NCI-H748 (cell line): ENCODE results near the gene LAPTM4A.
"Not testable (repeated sequence)": the region's sequence is repeated elsewhere in the genome, so short reads cannot be mapped to it uniquely, and the experiment has no call there.

Experiments used
- DNase-seq: peaks from one replicate; lab custom pipeline; 2025; ENCODE audit not compliant: unreplicated experiment; lab: John Stamatoyannopoulos, UW

Gene LAPTM4A

GRCh38 chr2:20051532-20052228 is at the start of gene LAPTM4A:
Gene LAPTM4A (minus strand): TSS chr2:20051628. CDS start chr2:20051520, 108 bp downstream.
- peak; percentile 100 for DNase-seq

- no peak for DNase-seq
Observed at GRCh38 chr2:20100711-20101110, 49.3 kb upstream of the LAPTM4A start.

DNA sequence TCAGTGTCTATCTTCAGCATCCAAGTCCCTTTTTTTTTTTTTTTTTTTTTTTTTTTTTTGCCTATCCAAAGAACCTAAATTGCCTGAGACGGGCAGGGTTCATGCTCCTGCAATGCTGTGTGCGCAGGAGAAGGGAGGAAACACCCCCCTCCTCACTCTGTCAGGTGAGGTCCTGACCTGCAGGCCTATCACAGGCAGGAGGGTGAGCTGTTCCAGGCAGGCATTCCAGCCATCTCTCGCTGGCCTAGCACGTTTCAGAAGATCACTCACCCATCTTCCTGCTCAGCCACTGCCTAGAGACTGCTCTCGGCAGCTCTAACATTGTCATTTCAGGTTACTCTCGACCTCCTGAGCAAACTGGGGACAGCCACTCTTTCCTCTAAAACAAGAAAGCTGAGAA is 48.4 kb upstream of the LAPTM4A start:
- DNase-seq: no peak

DNA sequence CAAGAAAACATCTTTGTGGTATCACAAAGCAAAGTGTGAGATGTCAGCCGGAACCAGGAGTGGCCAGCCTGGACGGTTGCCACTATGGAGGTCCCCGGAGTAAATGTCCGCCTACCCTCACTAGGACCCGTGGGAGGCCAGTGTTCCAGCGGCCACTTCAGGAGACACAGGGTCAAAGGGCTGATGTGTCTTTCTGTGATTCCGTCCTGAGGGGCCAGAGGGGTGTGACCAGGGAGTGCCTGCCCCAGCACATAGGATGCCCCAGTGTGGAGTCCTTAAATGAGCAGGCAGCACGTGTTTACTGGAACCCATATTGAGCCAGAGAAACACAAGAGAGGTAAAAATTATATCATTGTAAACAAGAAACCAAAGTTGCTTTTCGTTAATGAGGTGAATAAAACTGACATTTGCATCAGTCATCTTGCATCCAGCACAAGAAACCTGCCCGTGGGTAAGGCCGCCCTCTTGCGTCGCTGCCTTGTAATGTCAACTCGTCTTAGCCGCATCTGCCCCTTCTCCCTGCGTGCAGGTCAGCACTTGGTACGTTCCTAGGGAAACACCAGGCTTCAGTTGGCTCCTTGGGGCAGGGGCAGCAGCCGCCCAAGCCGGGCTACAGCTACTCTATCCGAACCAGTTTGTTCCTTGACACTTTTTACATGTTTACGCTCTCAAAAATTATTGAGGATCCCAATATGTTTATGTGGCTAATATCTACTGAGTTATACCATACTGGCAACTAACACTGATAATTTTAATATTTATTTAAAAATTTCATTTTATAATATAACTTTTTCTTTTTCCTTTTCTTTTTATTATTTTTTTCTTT is 46.7 kb upstream of the LAPTM4A start:
- peak; percentile 81 for DNase-seq

DNA sequence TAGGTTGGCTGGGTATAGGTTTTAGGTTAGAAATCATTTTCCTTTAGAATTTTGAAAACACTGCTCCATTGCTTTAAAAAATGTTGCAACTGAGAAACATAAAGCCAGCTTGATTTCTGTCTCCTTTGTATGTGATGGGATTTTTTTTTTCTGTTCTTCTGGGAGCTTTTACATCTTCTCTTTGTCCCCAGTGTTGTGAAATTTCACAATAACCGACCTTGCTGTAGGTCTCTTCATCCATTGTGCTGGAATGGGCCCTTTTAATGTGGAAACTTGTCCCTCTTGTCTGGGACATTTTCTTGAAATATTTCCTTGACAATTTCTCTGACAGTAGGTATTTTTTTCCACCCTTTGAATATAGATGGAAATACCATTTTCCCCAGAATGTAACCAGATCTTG is 44.0 kb upstream of the LAPTM4A start:
- DNase-seq: no peak

- no peak for DNase-seq
Observed at GRCh38 chr2:20094955-20095354, 43.5 kb upstream of the LAPTM4A start.

GRCh38 chr2:20094142-20094755 is 42.8 kb upstream of the LAPTM4A start:
- no peak for DNase-seq

DNA sequence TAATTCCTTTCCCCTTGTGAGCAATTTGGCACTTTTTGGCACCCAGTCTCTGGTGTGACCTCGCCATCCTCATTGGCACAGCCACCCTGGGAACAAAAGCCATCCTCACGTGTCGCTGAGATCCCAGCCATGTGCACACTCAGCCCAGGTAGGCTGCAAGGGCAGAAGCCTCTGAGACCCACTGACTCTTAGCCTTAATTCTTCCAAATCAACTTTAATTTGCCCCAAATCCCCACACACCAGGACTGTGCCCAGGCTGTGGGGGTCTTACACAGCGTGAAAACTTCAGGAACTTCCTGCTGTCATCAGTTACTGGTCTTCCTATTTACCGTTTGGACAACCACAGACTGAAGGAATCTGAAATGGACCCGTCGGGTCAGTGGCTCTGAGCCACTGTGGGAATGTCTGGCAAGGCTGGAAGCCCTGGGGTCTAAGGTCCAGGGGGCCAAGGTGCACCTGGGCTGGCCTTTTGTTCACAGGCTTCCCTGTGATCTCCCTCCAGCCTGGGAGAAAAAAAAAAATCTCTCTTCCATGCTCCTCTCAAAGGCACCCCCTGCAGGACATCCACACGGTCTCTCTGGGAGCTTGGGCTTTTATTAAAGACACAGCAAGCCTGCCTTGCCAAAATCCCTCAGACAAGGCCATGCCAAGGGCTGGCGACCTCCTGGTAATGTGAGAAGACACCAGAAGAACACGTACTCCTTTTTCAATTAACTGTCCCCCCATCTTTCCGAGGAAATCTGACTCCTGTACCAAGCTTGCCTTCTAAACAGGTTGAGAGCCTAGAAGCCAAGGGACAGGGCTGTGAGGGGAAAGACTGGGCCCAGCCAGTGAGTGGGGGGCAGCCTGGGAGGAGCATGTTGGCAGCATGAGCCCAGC is 42.1 kb upstream of the LAPTM4A start:
- DNase-seq: peak; percentile 38

GRCh38 chr2:20092901-20093235 is 41.4 kb upstream of the LAPTM4A start:
- no peak for DNase-seq

GRCh38 chr2:20092226-20092900 is 40.9 kb upstream of the LAPTM4A start:
- no peak for DNase-seq

DNA sequence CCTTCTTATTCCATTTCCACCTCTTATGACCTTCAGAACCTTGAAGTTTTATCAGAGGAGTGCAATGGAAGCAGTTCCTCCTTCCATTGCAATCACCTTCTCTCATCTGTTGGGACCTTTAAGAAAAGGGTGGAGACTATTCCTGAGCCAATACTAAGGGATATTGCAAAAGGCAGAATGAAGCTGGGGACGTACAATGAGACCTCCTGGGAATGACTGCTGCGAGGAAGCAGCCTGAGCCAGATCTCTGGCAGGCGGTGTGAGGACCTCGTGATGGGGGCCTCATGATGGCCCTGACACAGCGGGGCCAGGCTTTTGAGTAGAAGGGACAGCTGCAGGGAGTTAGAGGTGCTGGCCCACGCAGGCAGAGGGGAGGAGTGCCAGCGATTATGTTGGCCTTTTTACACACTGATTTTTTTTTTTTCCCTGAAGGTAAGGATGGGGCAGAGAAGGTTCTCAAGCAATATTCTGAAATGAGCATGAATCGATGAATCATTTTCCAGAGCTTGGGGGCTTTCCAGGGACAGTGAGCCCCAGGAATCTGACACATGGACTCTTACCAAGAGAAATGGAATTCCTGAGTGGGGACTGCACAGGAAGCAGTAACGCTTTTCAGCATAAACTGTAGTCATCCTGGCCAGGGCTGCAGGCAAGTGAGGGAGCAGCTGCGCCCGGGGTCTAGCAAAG is 40.0 kb upstream of the LAPTM4A start:
- no peak for DNase-seq

DNA sequence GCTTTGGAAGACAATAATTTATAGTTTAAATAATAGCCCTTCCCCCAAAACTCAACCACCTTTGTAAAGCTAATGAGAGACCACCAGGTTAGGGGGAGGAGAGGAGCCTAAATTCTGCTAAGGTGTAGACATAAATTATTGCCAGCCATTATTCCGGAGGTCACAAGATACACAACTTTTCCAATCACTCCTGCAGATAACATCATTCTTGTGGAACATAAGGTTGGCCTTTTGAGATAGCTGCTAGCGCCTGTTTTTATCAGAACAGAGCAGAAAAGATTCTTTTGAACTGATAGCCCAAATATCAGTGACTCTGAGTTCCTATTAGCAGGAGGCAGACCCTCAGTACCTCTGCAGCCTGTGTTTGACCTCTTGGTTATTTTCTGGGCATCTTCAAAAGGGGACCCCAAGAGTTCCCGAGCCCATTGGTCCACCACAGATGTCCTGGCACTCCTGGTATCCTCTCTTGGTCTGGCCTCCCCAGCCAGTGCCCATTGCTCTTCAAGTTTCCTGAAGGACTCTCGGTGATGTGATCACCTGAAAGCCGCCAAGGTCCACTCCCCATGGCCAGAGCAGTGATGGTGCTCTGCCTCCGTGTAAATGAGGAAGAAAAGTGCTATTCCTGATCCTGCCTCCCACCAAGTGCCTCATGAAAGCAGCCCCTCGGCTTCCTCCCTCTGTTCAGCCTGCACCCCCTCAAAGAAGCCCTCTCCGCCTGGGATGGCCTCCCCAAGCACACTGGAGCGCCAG is 38.5 kb upstream of the LAPTM4A start:
- DNase-seq: no peak

DNA sequence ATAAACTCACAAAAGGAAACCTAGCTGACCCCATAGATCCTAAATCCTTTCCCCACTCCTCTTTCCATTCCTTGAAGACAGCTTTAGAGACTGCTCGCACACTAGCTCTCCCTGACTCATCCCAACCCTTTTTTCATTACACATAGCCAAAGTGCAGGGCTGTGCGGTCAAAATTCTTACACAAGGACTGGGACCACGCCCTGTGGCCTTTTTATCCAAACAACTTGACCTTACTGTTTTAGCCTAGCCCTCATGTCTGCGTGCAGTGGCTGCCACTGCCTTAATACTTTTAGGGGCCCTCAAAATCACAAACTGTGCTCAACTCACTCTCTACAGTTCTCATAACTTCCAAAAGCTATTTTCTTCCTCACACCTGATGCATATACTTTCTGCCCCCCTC is 34.5 kb upstream of the LAPTM4A start:
- DNase-seq: not testable (repeated sequence)

GRCh38 chr2:20082812-20083211 is 31.4 kb upstream of the LAPTM4A start:
- not testable (repeated sequence) for DNase-seq

DNA sequence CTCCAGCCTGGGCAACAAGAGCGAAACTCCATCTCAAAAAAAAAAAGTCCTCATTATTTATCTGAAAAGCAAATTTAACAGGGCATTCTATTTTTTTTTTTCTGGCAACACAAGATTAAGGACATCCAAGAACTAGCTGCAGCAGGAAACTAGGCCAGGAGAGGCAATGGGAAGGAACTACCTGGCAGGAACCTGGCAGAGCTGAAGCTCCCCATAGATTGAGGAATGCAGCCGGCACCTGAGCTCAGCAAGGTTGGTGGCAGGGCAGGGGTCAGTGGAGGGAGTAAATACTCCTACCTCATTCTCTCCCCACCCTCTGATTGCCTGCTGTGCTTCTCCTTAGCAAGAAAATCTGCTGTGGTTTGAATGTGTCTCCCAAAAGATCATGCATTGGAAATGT is 30.4 kb upstream of the LAPTM4A start:
- DNase-seq: no peak

DNA sequence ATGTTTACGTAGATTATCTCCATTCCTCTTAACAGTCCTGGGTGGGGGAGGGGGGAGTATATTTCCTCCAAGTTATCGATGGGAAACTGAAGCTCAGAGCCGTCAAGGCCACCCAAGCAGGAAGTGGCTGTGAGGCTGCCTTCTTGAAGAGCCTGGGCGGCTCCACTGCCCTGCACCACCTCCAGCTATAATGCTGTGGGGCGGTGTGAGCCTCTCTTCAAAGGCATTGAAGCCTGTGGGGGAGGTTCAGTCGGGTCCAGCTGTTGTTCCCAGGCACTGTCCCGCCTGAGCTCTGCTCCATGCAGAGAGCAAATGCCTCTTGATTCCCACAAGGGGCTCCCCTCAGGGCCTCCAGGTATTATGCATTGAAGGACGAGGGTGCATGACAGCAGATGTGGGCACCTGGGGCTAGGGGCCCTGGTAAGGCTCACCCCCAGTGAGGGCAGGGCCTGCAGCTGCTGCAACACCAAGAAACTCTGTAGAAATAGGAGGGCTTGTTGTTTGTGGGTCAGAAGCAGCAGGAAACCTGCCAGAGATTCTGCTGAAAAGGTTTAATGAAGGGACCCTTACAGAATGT is 29.5 kb upstream of the LAPTM4A start:
- no peak for DNase-seq

- DNase-seq: no peak
Observed at GRCh38 chr2:20080428-20080827, 29.0 kb upstream of the LAPTM4A start.

GRCh38 chr2:20079546-20080115 is 28.2 kb upstream of the LAPTM4A start:
- no peak for DNase-seq
